Measurements from ENCODE around the gene TIMM22. TPM values are rescaled to one million over a fixed set of nuclear protein-coding genes. Genes with fewer than 3 reads are reported as not detected.

Gene TIMM22

Small RNA genes within 50 kb of the gene (microRNA-seq; reads per million reads assigned to microRNA genes)
- gene MIR3183 = not detected

Data from HL-60 (cell line).